GM18520 (cell line): ENCODE measurements around the gene XBP1.
"Not testable (repeated sequence)": the region's sequence is repeated elsewhere in the genome, so short reads cannot be mapped to it uniquely, and the experiment has no call there.

Source experiments
- ATAC-seq: cut with Tn5 transposase; IDR thresholded peaks from one replicate; pipeline ENCODE4 v1.9.1; 2021; ENCODE audit not compliant: unreplicated experiment

The XBP1 gene

GRCh38 chr22:28754512-28754911, 45.9 kb downstream of the XBP1 start:
- not testable (repeated sequence) for ATAC-seq

GRCh38 chr22:28750471-28750881, 49.9 kb downstream of the XBP1 start:
- ATAC-seq, result no peak
